ENCODE results near the gene ENPP5.

Gene ENPP5, protein sequence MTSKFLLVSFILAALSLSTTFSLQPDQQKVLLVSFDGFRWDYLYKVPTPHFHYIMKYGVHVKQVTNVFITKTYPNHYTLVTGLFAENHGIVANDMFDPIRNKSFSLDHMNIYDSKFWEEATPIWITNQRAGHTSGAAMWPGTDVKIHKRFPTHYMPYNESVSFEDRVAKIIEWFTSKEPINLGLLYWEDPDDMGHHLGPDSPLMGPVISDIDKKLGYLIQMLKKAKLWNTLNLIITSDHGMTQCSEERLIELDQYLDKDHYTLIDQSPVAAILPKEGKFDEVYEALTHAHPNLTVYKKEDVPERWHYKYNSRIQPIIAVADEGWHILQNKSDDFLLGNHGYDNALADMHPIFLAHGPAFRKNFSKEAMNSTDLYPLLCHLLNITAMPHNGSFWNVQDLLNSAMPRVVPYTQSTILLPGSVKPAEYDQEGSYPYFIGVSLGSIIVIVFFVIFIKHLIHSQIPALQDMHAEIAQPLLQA

DNA sequence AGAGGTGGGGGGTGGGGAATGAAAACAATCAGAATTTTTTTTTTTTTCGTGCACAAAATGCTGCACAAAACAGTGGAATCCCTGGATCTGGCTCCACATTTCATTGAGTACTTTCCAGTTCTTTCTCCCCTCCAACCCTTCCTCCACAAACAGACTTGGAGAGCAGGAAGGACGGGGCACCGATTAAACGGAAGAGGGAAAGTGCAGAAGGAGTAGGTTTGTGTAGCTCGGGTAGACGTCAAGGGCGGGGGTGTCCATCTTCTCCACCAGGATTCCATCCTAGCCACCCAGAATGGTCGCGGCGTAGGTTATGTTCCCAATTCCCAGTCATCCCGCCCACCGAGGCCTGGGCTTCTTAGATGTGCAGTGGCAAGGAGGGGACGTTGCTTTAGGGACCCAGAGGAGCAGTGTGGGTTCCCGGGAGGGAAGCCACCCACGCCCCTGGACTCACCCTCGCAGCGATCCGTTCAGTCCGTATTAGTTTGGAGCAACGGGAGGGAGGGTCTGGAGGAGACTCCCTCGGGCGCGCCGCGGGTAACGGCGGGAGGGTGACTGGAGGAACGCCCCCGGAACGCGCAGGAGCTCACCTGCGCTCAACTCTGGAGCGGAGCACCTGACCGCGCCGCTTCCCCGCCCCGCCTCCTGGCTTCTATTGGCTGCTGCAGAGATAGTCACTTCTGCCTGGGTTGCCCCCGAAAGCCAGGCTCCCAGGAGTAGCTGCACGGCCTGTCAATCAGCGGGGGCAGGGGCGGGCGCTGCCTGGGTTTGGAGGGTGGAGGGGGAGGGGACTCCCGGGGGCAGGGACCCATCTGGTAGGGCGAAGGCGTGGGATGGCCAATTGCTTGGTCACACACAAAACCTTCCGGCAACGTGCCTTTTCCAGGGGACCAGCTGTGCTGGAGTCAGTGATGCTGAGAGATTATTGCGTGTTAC lies at the start of gene ENPP5:
ENPP5 (minus strand) TSS at position 624 of the 933 bp plus-strand sequence. CDS start 2,718 bp downstream, outside the sequence.
- Mint-ChIP-seq H3K36me3 (ENCODE audit: low read depth) (no peaks in the 10 kb centered on the region), H3K4me3 (peak within 1 kb of the TSS; percentile 81), H3K27ac (peak within 1 kb of the TSS; percentile 21), H3K27me3 (peaks cover 18% of the 10 kb centered on the region), H3K9me3 (no peaks in the 10 kb centered on the region), H3K4me1 (ENCODE audit: low read depth) (peaks cover 24% of the 10 kb centered on the region)

DNA sequence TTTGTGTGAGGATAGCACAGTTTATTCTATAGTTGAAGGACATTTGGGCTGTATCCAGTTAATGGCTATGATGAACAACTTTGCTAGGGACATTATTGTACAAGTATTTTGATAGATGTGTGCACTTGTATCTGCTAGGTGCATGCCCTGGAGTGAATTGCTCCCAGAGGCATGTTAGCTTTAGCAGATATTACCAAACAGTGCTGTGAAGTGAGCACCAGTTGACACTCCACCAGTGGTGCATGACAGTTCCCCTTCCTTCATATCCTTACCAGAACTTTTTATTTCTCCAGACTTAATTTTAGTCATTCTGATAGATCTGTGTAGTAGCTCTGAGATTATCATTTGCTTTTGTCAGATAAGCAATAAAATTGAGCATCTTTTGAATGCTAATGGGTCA lies 48.9 kb upstream of the ENPP5 start:
- peak overlapping the region; percentile 90 for H3K27ac Mint-ChIP-seq
- H3K9me3 Mint-ChIP-seq: no peaks in the 10 kb centered on the region
- no peak overlapping the region for H3K4me3 Mint-ChIP-seq
- peaks cover 50% of the 10 kb centered on the region for H3K4me1 Mint-ChIP-seq (ENCODE audit: low read depth)
- no peaks in the 10 kb centered on the region for H3K36me3 Mint-ChIP-seq (ENCODE audit: low read depth)
- H3K27me3 Mint-ChIP-seq: no peaks in the 10 kb centered on the region

DNA sequence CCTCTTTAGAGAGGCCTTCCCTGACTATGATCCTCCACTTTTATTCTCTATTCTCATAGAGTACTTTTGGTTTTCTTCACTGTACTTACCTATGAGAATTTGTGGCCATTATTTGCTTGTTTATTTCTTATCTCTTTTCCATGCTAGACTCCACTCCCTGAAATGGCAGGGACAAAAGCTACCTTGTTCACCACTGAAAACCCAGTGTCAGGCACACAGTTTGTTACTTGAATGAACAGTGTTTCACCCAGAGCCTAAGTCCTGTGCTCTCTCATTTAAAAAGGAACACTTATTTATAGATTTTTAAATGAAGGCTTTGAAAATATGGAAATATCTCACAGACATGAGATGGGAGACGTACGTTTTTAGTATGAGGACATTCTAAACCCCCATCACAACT lies 47.7 kb upstream of the ENPP5 start:
- Mint-ChIP-seq H3K27ac (no peak overlapping the region), H3K27me3 (peaks cover 1% of the 10 kb centered on the region), H3K4me3 (no peak overlapping the region), H3K36me3 (ENCODE audit: low read depth) (no peaks in the 10 kb centered on the region), H3K9me3 (no peaks in the 10 kb centered on the region), H3K4me1 (ENCODE audit: low read depth) (peaks cover 50% of the 10 kb centered on the region)

DNA sequence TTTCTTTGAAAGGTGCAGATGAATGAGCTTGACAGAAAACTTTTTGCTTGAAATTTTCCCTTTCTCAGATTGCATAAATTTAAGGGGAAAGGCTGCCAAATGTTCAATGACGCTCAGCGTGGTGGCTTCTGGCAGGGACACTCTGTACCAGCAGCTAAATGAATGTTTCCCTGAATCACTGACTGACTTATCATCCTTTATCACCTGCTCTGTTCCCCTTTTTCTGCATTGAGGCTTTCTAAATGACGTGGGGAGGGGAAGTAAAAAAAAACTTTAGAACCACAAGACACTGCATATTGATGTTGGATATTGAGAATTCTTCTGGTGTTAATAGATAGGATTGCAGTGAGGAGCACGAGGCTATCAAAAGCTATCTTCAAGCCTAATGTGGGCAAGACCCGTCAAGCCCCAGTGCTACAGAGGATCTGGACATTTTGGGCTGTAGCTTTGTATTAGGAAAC lies 46.9 kb upstream of the ENPP5 start:
- peak overlapping the region; percentile 34 for H3K27ac Mint-ChIP-seq
- peaks cover 50% of the 10 kb centered on the region for H3K4me1 Mint-ChIP-seq (ENCODE audit: low read depth)
- H3K4me3 Mint-ChIP-seq: no peak overlapping the region
- no peaks in the 10 kb centered on the region for H3K9me3 Mint-ChIP-seq
- peaks cover 3% of the 10 kb centered on the region for H3K27me3 Mint-ChIP-seq
- H3K36me3 Mint-ChIP-seq (ENCODE audit: low read depth): no peaks in the 10 kb centered on the region

DNA sequence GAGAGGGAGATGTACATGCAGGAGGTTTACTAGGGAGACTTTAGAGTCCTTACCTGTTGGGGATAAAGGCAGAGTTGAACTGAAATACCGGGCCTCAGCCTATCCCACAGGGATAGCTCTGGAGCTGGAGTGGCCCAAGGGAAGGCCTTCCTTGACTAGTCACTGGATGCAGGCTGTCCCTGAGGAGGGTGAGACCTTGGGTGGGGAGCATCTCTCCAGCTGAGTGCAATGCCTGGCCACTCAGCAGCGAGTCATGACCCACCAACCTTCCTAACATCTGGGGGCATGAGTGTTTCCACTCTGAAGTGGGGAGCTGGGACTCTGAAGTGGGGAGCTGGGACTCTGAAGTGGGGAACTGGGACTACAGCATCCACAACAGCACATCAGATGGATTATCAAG lies 46.1 kb upstream of the ENPP5 start:
- Mint-ChIP-seq H3K36me3 (ENCODE audit: low read depth) (no peaks in the 10 kb centered on the region), H3K27me3 (peaks cover 3% of the 10 kb centered on the region), H3K4me3 (no peak overlapping the region), H3K27ac (no peak overlapping the region), H3K9me3 (no peaks in the 10 kb centered on the region), H3K4me1 (ENCODE audit: low read depth) (peaks cover 50% of the 10 kb centered on the region)

DNA sequence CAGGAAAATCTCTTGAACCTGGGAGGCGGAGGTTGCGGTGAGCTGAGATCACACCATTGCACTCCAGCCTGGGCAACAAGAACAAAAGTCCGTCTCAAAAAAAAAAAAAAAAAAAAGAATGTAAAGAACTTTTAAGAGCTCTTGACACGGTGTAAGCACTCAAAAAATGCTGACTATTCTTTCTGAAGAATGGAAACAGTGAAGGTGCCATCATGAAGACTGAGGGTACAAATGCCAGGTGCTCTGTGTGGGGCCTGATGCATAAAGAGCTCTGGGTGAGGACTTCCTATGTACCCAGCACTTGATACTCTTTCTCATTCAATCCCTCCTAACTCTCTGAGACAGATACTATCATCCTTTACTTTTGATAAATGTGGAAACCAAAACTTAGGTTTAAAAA lies 45.0 kb upstream of the ENPP5 start:
- H3K27ac Mint-ChIP-seq: no peak overlapping the region
- peaks cover 42% of the 10 kb centered on the region for H3K4me1 Mint-ChIP-seq (ENCODE audit: low read depth)
- H3K27me3 Mint-ChIP-seq: peaks cover 3% of the 10 kb centered on the region
- no peak overlapping the region for H3K4me3 Mint-ChIP-seq
- no peaks in the 10 kb centered on the region for H3K36me3 Mint-ChIP-seq (ENCODE audit: low read depth)
- H3K9me3 Mint-ChIP-seq: peaks cover 3% of the 10 kb centered on the region

DNA sequence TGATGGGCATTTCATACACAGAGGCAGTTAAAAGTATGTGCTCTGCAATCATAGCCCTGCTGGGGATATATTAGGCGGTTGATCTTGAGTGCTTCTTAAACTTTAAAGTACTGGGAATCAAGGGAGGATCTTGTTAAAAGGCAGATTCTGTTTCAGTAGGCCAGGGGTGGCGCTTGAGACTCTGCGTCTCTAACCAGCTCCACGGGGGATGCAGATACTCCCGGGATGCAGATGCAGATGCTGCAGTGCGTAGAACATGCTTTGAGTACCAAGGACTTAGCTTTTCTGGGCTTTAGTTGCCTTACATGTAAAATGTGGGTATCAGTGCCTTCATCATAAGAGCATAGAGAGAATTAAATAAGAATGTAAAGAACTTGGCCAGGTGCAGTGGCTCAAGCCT lies 44.4 kb upstream of the ENPP5 start:
- Mint-ChIP-seq H3K4me3 (no peak overlapping the region), H3K4me1 (ENCODE audit: low read depth) (peaks cover 40% of the 10 kb centered on the region), H3K27ac (no peak overlapping the region), H3K36me3 (ENCODE audit: low read depth) (no peaks in the 10 kb centered on the region), H3K27me3 (peaks cover 3% of the 10 kb centered on the region), H3K9me3 (peaks cover 3% of the 10 kb centered on the region)

DNA sequence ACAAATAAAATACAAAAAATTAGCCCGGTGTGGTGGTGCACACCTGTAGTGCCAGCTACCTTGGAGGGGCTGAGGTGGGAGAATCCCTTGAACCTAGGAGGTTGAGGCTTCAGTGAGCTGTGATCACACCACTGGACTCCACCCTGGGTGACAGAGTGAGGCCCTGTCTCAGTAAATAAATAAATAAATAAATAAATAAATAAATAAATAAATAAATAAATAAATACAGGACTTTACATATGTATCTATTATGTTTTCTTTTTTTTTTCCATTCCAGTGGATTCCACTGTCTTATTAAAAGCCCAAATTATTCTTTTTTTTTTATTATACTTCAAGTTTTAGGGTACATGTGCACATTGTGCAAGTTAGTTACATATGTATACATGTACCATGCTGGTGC lies 41.1 kb upstream of the ENPP5 start:
- H3K4me1 Mint-ChIP-seq (ENCODE audit: low read depth): peaks cover 13% of the 10 kb centered on the region
- no peaks in the 10 kb centered on the region for H3K36me3 Mint-ChIP-seq (ENCODE audit: low read depth)
- H3K9me3 Mint-ChIP-seq: peaks cover 3% of the 10 kb centered on the region
- peaks cover 8% of the 10 kb centered on the region for H3K27me3 Mint-ChIP-seq
- no peak overlapping the region for H3K27ac Mint-ChIP-seq
- H3K4me3 Mint-ChIP-seq: no peak overlapping the region

DNA sequence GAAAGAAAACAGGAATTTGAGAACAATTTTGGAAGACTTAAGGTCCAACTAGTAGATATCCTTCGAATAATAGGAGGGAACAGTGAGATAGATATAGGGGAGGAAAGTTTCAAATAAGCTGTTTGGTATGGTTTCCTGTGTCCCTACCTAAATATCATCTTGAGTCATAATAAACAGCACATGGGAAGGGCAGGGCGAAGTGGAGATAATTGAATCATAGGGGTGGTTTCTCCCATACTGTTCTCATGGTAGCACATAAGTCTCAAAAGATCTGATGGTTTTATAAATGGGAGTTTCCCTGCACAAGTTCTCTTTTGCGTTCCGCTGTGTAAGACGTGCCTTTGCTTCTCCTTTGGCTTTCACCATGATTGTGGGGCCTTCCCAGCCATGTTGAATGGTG lies 39.5 kb upstream of the ENPP5 start:
- Mint-ChIP-seq H3K27ac (no peak overlapping the region), H3K4me1 (ENCODE audit: low read depth) (peaks cover 9% of the 10 kb centered on the region), H3K9me3 (peaks cover 3% of the 10 kb centered on the region), H3K4me3 (no peak overlapping the region), H3K27me3 (peaks cover 8% of the 10 kb centered on the region), H3K36me3 (ENCODE audit: low read depth) (no peaks in the 10 kb centered on the region)

DNA sequence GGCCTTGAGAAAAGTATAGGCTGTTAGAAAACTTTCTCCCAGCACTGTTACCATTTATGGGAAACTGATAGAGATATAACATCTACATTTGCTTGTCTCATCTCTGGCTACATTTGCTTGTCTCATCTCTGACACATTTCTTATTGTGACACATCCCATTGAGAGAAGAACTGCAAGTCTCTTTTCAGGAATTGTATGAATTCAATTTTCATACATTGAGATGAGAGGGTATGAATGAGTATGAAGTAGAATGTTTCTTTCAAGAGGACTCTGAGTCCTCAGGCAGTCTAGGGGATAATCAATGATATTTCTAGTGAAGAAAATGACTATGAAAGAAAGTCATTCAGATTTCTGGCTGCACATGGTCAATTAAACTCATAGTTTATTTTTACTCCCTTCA lies 37.5 kb upstream of the ENPP5 start:
- H3K9me3 Mint-ChIP-seq: peaks cover 3% of the 10 kb centered on the region
- no peaks in the 10 kb centered on the region for H3K36me3 Mint-ChIP-seq (ENCODE audit: low read depth)
- H3K4me1 Mint-ChIP-seq (ENCODE audit: low read depth): peaks cover 9% of the 10 kb centered on the region
- no peak overlapping the region for H3K27ac Mint-ChIP-seq
- peaks cover 5% of the 10 kb centered on the region for H3K27me3 Mint-ChIP-seq
- H3K4me3 Mint-ChIP-seq: no peak overlapping the region

DNA sequence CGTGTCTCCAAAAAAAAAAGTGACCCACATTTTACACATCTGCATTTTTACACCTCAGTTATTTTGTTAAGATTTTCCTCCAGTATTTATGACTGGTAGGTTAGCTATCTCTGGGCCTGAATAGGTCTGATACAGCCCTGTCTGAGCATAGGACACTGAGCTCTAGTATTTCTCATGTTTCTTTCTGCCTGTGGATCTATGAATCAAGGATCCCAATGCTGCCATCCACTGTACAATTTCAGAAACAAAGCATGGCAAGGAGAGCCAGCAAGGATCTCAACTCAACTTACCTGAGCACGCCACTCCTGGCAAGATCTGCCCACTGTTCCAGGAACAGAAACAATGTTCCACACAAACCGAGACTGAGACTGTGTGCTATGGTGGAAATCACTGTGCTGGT lies 36.4 kb upstream of the ENPP5 start:
- Mint-ChIP-seq H3K9me3 (peaks cover 3% of the 10 kb centered on the region), H3K36me3 (ENCODE audit: low read depth) (no peaks in the 10 kb centered on the region), H3K27me3 (peaks cover 5% of the 10 kb centered on the region), H3K27ac (no peak overlapping the region), H3K4me1 (ENCODE audit: low read depth) (peaks cover 9% of the 10 kb centered on the region), H3K4me3 (no peak overlapping the region)

DNA sequence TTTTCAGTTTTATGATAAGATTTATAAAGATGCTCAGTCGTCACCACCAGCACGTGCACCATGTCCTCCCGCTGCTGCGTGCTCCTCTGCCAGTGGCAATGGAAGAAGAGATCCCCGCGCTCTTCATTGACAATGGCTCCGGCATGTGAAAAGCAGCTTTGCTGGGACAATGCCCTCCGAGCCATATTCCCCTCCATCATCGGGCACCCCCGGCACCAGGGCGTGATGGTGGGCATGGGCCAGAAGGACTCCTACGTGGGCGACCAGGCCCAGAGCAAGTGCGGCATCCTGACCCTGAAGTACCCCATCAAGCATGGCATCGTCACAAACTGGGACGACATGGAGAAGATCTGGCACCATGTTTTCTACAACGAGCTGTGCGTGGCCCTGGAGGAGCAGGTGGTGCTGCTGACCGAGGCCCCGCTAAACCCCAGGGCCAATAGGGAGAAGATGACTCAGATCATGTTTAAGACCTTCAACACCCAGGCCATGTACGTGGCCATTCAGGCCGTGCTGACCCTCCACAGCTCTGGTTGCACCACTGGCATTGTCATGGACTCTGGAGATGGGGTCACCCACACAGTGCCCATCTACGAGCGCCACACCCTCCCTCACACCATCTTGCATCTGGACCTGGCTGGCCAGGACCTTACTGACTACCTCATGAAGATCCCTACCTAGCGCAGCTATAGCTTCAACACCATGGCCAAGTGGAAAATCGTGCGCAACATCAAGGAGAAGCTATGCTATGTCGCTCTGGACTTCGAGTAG lies 34.3 kb upstream of the ENPP5 start:
- Mint-ChIP-seq H3K36me3 (ENCODE audit: low read depth) (no peaks in the 10 kb centered on the region), H3K4me3 (no peak overlapping the region), H3K27ac (no peak overlapping the region), H3K27me3 (peaks cover 14% of the 10 kb centered on the region), H3K4me1 (ENCODE audit: low read depth) (peaks cover 4% of the 10 kb centered on the region), H3K9me3 (no peaks in the 10 kb centered on the region)

DNA sequence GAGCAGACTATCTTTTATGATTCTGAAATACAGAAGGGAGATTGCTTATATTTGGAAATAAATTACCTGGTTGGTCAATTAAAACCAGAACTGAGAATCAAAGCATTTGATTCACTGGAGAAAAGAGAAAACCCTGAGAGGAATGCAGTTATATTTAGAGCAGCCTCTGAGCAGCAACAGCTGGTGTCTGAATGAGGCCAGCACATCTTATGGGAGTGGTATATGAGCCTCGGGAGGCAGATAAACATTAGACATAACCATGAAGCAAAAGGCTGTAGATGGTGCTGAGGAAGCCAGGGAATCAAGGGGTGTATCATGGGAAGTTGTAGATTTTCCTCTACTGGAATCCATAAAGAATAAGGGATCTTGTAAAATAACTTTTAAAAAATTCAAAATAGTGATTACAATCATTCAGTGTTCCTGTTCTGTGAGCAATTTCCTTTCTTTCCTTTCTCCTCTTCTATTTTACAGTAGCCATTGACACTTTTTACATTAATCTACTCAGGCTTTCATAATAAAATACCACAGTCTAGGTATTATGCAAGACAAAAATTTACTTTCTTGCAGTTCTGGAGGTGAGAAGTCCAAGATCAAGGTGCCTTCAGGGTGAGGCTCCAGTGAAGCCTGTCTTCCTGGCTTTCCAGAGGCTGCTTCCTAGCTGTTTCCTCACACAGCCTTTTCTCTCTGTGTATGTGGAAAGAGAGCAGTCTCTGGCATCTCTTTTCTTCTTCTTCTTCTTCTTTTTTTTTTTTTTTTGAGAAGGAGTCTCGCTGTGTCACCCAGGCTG lies 32.8 kb upstream of the ENPP5 start:
- Mint-ChIP-seq H3K4me3 (no peak overlapping the region), H3K27ac (no peak overlapping the region), H3K4me1 (ENCODE audit: low read depth) (no peaks in the 10 kb centered on the region), H3K36me3 (ENCODE audit: low read depth) (no peaks in the 10 kb centered on the region), H3K9me3 (no peaks in the 10 kb centered on the region), H3K27me3 (peaks cover 12% of the 10 kb centered on the region)

DNA sequence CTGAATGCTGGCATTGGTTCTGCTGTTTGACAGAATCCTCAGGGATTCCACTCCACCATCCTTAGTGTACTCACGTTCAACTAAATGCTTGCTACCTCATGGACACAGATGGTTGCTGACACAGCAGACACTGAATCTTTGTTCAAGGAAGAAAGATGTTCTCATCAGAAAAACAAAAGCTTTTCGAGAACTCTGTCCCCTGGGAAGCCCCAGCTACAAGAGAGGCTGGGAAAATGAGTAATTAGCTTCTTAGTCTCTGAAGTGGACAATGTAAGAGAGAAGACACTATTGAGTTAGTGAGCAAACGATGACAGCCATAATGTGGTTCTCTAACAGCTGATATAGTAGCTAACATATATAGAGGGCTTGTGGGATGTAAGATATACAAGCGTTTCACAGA lies 30.9 kb upstream of the ENPP5 start:
- H3K4me1 Mint-ChIP-seq (ENCODE audit: low read depth): no peaks in the 10 kb centered on the region
- H3K36me3 Mint-ChIP-seq (ENCODE audit: low read depth): no peaks in the 10 kb centered on the region
- H3K27ac Mint-ChIP-seq: no peak overlapping the region
- no peak overlapping the region for H3K4me3 Mint-ChIP-seq
- H3K27me3 Mint-ChIP-seq: peaks cover 9% of the 10 kb centered on the region
- H3K9me3 Mint-ChIP-seq: no peaks in the 10 kb centered on the region

Data from stimulated activated naive CD8-positive, alpha-beta T cell treated with anti-CD3 and anti-CD28 coated beads, Interleukin-15, Interleukin-2, amounts not matched to agents 100 ng/mL and 50 ng/mL, for 24 hours (primary cell).